NCI-H526 (cell line): ENCODE measurements around the gene GYG2.
A peak's percentile ranks its signal among the peaks of the same experiment; 100 is the strongest.
"Not testable (repeated sequence)": the region's sequence is repeated elsewhere in the genome, so short reads cannot be mapped to it uniquely, and the experiment has no call there.

Source experiments
- DNase-seq, 2 experiments: peaks; one replicate each; lab custom pipeline; 2025; lab: John Stamatoyannopoulos, UW

Gene GYG2

GRCh38 chrX:2828344-2828958, at the start of gene GYG2:
GYG2 (plus strand) TSS chrX:2828930; CDS start chrX:2830189, 1,259 bp downstream.
- DNase-seq, result no peak

- peak; percentile 5 to 53 for DNase-seq
Measured at GRCh38 chrX:2780472-2781225, 48.1 kb upstream of the GYG2 start.

- peak; percentile 4 to 27 for DNase-seq
Measured at GRCh38 chrX:2781226-2781571, 47.5 kb upstream of the GYG2 start.

DNA sequence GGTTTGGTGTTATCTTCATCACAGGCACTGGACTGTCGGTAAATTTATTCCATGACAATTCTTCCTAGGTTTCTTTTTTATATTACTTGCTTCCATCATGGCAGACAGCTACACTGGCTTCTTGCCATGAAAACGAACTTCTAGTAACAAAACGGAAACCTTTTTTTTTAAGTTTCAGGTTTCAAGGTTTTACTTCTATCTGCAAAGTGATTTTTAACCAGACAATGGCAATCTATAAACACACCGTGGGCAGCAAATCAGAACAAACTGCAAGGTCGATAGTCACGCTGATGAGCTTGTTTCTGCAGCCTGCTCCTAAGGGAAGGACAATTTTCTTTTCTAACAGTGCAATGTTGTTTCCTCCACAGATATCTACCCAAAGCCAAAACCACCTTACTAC, 47.0 kb upstream of the GYG2 start:
- no peak for DNase-seq

DNA sequence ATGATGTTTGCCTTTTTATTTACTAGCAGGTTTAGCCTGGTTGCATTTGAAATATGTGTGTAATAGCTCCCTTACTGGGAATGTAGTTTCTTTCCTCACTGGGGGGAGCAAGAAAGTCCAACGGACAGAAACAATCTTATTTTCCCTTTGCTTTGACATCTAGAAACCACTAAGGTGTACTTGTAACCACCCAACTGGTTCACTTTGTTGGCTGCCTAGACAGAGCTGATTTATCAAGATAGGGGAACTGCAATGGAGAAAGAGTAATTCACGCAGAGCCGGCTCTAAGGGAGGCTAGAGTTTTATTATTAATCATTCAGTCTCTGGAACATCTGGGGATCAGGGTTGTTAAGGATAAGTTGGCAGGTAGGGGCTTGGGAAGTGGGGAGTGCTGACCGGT, 46.6 kb upstream of the GYG2 start:
- DNase-seq, result no peak

GRCh38 chrX:2782778-2783177, 46.0 kb upstream of the GYG2 start:
- no peak for DNase-seq

DNA sequence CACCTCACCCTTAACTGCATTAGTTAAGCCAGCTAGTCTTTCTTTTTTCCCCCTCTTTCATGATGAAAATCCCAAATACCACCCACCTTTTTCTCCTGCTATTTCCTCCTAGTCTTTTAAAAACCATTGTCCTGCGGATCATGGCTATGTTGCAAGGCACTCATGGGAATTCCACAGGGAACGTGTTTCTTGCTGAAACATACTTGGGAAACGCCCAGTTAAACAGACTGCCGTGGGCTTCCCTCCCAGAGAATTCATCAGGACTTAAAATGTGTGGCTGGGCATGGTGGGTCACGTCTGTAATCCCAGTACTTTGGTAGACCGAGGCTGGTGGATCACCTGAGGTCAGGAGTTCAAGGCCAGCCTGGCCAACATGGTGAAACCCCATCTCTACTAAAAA, 44.7 kb upstream of the GYG2 start:
- no peak for DNase-seq

- no peak for DNase-seq
Measured at GRCh38 chrX:2785538-2785937, 43.2 kb upstream of the GYG2 start.

- DNase-seq, result no peak
Measured at GRCh38 chrX:2788980-2789379, 39.8 kb upstream of the GYG2 start.

DNA sequence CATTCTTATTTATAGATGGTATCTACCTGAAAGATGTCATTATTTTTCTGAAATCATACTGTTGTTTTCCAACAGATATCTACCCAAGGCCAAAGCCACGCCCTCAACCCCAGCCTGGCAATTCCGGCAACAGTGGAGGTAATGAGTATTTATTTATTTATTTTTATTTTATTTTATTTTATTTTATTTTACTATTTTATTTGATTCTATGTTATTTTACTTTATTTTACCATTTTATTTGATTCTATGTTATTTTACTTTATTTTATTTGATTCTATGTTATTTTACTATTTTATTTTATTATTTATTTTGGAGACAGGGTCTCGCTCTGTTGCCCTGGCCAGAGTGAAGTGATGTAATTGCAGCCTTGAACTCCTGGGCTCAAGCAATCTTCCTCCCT, 39.2 kb upstream of the GYG2 start:
- DNase-seq, result no peak

GRCh38 chrX:2793752-2794151, 35.0 kb upstream of the GYG2 start:
- DNase-seq, result no peak

DNA sequence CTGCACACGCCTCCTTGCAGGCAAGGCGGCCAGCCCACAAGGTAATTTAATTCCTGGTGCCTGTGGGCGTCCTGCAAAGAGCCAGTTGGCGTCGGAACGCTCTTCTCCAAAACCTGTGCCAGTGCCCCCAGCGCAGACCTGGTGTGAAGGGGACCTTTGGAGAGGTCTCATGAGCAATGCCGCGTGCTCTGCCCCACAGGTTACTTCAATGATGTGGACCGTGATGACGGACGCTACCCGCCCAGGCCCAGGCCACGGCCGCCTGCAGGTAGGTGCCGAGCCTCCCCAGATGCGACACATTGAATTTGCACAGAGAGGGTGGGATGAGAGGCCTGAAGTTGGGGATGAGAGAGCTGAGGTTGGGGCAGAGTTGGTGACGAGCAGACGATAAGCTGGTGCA, 34.4 kb upstream of the GYG2 start:
- no peak for DNase-seq

DNA sequence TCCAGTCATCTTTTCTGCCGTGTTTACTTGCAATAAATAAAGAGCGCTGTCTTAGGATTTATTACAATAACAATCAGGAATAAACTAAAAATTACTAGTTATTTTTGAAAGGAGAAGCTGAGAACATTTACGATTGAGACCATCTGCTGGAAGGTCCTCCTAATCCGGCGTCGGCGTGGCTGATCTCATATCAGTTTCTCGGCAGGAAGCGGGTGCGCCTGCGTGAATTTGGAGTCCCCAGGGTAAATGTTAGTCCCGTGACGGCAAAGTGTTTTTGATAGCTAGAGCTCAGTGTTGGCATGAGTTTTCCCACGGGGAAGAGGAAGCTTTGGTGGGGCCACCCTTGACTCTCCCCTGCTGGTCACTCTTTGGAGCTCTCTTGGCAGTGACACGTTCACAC, 31.9 kb upstream of the GYG2 start:
- DNase-seq, result not testable (repeated sequence)

- DNase-seq, result peak; percentile 23 to 66
Measured at GRCh38 chrX:2799369-2799768, 29.4 kb upstream of the GYG2 start.

GRCh38 chrX:2799980-2800379, 28.8 kb upstream of the GYG2 start:
- DNase-seq, result not testable (repeated sequence)

GRCh38 chrX:2801223-2801622, 27.5 kb upstream of the GYG2 start:
- peak in 1 of 2 experiments; percentile 1 for DNase-seq

DNA sequence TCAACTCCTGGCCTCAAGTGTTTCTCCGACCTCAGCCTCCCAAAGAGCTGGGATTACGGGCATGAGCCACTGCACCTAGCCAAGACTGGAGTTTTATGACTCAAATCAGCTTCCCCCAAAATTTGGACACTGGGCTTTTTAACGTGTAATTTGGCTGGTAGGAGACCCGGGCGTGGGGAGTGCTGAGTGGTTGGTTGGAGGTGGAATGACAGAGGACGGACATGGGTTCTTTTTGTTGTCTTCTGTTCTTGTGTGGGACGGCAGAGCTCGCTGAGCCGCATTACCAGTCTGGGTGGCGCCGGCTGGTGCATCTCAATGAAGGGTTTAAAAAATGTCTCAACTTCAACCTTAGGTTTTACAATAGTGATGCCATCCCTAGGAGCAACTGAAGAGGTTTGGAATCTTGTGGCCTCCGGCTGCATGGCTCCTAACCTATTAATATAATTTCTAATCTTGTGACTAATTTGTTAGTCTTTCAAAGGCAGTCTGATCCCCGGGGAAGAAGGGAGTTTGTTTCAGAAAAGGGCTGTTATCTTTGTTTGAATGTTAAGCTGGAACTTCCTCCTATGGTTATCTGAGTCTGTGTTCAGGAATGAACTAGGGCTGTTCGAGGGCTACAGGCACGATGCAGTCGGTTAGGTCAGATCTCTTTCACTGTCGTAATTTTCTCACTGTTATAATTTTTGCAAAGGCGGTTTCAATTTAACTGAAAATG, 26.2 kb upstream of the GYG2 start:
- not testable (repeated sequence) for DNase-seq

DNA sequence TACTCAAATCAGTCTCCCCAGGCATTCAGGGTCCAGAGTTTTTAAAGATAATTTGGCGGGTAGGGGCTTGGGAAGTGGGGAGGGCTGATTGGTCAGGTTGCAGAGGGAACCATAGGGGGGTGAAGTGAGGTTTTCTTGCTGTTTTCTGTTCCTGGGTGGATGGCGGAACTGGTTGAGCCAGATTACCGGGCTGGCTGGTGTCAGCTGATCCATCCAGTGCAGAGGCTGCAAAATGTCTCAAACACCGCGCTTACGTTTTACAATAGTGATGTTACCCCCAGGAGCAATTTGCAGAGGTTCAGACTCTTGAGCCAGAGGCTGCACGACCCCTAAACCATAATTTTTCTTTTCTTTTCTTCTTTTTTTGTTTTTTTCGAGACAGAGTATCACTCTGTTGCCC, 25.2 kb upstream of the GYG2 start:
- not testable (repeated sequence) for DNase-seq

DNA sequence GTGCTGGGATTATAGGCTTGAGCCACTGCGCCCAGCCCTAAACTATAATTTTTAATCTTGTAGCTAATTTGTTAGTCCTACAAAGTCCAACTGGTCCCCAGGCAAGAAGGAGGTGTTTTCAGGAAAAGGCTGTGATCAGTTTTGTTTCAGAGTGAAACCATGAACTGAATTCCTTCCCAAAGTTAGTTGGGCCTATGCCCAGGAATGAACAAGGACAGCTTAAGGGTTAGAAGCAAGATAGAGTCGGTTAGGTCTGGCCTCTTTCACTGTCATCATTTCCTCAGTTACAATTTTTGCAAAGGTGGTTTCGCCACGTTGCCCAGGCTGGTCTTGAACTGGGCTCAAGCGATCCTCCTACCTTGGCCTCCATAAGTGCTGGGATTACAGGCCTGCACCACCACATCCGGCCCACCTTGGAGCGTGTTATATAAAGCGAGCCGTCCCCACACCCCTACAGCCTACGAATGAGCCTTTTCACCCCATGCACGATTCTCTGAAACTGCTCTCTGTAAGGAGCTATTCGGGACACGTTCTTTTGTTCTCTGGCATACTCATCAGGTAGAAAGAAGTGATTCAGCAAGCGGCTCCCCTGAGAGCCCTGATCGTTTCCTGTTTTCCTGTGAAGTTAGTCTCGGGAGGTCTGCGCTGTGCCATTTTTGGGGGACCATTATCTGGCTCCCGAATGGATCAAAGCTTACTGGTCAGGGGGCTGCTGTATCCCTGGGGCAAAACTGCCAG, 24.5 kb upstream of the GYG2 start:
- DNase-seq, result not testable (repeated sequence)

- not testable (repeated sequence) for DNase-seq
Measured at GRCh38 chrX:2804858-2805257, 23.9 kb upstream of the GYG2 start.

- DNase-seq, result no peak
Measured at GRCh38 chrX:2811271-2811670, 17.5 kb upstream of the GYG2 start.

DNA sequence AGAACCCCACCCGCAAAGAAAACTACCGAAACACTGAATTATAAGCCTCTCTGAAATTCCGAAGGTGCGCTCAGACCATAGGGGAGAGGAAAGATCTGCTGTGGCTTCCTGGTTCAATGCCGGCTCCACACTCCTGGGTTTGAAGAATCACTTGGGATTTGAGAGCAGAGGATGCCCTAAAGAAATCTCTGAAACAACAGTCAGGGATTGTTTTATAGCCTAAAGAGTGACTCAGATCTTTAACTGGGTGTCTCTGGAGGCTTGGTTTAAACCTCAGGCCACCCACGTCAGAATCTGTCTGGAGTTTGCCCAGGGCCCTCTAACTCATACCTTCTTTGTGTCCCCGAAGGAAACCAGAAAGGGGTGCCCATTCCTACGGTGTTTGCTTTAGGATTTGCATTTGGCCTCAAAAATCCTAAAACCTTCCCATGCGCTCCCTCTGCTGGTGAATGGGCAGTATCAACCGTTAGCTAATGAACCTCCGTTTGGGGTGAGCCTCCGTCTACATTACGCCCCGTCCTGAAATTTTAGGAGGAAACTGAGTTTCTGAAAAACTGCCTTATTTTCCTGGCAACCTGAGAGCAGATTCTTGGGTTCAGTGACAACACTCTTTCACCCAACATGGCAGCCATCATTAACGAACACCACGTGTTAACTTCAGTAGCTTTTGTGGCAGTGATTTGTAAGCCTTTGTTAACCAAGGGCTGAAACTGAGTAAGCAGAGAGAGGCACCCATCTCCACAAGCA, 16.4 kb upstream of the GYG2 start:
- DNase-seq, result peak in 1 of 2 experiments; percentile 43
